CD4-positive, alpha-beta T cell treated with Interferon gamma for 1 hour (primary cell): ENCODE data around the gene FAXDC2.
"Not testable (repeated sequence)": the region's sequence is repeated elsewhere in the genome, so short reads cannot be mapped to it uniquely, and the experiment has no call there.

ENCODE experiments used
- DNase-seq: peaks from one replicate; pipeline ENCODE4 v3.0.0-alpha.2; 2020

Gene FAXDC2

DNA sequence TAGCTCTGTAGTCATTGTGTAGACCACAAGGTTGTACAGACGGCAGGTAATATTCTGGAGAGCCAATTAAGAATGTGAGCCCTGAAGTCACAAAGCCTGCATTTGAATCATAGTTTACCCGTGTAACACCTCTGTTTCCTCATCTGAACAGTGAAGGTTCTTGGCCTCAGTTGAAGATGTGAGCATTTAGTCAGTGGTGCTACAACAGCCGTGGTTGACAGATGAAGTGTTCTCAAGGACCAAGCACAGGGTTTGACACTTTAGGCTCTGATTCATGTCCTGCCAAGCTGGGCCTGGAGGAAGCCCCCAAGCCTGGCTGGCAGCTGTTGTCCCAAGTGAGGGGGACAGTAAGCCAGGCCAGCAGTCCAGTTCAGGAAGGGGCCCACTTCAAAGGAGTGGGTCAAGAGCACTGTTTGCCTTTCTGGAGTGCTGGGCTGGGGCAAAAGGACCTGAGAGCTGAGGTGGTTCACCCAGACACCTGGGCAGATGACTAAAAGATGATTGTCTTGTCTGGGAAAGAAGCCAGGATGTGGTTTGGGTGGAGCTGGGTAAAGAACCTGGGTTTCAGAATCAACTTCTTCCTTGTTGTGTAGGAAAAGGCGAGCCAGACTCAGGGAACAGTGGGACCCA lies 20.7 kb downstream of the FAXDC2 start:
- no peak for DNase-seq

DNA sequence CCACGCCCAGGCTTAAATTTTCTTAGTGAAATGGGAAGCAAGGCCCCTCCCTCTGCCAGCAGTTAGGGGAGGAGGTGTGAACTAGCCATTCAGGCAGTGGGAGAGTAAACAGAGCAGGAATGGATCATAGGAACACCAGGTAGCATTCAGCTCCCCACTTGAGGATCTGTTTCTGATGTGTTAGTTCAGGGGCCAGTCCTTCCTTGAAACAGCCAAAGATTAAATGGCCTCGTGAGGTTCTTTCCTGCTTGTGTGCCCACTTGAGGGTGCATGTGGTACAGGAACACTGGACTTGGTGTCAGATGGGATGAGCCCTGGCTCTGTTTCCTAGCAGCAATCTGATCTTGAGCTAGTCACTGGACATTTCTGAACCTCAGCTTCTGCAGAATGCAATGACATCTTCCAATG lies 21.2 kb downstream of the FAXDC2 start:
- no peak for DNase-seq

DNA sequence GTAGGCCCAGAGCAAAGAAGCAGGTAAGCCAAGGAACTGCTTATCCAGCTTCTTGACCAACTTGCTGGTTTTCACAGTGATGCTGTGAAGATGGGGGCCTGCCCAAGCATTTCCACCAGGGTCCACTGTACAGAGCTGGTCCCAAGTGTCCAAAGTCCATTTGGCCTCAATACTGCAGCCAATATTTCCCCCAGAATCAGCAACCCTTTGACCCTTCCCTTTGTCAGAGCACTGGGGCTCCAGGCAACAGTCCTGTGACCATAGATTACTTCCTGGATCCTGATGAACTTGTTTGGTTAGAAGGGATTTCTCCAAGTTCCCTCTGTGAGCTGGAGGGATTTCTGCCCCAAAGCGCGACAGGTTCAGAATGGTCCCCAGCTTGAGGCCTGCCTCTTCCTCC lies 26.3 kb downstream of the FAXDC2 start:
- no peak for DNase-seq

DNA sequence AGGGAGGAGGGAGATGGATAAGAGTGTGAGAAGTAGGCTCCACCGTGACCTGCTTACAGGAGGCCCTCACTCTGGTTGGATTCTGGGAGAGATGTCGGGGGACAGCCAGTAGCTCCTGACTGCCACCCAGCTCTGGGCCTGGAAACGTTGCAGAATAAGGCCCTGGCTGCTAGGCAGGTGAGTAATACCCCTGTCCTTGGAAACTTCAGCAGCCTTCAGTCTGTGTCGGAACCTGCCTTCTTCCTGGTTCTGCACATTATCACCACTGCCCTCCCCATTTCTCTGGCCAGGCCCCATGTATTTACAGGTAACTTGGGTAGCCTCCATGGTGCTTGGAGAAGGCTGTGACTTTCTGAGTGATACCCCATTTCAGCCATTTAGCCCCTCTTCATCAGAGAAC lies 26.8 kb downstream of the FAXDC2 start:
- DNase-seq, result no peak

DNA sequence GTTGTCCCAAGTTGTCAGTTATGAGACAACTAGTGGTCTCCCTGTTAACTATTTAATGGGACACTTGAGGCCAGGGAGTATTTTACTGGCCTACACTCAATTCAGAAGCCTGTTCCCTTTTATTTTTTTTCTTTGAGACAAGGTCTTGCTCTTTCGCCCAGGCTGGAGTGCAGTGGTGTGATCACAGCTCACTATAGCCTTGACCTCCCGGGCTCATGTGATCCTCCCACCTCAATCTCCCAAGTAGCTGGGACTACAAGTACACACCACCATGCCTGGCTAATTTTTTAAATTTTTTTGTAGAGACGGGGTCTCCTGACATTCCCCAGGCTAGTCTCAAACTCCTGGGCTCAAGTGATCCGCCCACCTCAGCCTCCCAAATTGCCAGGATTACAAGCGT lies 27.5 kb downstream of the FAXDC2 start:
- DNase-seq, result not testable (repeated sequence)

DNA sequence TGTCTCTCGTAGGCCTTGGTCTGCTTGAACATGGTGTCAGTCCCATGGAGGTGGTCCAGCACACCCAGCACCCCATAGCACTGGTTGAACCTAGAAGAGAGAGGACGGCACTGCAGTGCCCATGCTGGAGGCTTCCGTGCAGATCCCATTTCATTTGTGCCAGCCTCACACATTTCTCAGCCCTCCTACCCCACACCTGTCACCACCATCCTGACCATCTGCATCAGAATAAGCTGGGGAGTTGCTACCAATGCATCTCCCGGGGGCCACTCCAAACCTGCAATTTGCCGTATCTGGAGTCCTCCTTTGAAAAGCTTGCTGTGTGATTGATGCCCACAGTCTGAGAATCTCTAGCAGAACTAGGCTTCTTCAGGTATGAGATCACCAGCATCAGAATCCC lies 30.0 kb downstream of the FAXDC2 start:
- DNase-seq, result no peak

DNA sequence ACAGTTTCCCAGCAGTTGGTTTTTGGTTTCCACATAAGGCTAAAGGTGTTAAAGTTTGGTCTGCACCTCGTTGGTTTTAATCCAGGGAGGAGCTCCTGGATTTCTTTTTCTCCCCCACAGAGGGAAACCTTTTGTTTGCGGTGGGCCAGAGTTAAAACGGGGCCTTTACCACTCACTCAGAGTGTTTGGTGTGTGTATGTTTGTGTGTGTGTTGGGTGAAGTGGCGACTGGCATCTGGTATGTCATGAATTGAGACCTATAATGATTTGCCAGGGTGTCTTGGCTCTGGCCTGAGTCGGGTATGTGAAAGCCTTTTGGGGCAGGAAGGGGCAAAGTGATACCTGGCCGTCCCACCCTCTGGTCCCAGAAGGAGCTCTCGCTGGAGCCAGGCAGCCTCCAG lies 30.9 kb downstream of the FAXDC2 start:
- DNase-seq, result no peak

DNA sequence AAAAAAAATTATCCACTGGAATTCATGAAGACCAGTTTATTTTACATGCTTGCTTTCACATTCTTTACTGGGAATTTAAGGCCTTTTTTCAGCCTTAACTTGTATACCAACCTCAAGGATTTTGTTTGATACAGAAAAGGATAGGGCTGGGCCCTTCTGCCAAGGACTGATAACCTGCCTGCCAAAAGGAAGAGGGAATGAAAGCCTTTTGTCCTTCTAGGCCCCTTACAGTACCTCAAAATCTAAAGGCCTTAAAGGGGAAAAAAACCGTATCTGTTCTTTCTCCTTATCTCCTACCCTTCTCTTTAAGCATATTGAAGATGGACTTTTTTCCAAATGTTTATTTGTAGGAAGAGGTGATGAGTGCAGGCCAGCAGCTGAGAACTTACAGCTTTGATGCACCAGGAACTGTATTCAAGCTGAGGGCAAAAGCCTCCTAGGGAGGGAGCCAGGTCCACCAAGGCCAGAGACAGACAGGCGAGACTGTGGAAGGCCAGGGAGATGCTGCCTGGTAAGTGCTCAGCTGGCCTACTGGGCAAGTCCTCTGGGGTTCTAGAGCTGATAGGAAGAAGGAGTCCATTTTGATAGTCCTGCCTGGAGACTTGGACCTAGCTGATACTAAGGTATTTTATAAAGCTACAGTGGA lies 31.8 kb downstream of the FAXDC2 start:
- DNase-seq, result no peak

DNA sequence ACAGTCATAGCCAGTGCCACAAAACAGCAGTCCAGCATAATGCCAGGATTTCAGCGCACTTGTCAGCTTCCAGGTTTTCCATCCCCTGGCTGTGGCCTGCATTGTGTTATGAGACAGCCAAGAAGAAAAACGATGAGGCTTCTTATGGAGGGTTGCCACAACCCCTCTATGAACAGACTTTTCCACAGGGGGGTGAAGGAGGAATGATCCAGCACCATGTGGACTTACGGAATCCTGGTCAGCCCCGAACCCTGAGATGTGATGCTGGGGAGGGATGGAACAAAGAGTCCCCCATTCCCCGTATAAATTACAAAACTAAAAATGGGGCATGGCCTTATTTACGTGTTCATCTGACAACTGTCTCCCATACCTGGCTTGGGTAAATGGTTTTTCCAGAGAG lies 32.6 kb downstream of the FAXDC2 start:
- DNase-seq, result no peak

DNA sequence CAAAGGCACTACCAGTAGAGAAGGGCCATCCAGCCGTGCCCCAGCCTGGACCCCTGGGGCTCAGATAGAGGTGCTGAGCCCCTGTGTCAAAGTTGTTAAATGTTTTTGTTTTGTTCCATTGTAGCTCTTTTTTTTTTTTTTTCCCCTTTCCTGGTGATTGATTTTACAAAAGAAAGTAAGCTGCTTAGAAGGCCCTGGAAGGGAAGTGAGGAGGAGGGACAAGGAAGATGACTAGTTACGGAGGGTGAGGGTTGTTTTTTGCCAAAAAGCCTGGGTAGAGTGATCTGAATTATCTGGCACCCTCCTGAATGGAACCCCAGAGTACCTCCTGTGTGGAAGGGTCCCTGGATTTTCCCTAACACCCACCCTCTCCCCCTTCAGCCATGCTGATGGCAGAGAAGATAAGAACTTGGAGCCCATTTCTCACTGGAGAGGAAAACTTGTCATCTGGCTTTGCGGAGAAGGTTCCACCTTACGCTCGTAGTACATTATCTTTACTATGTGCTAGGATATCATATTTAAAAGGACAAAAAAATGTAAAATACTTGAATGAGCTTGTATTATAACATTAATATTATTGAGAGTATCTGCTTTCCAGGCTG lies 33.4 kb downstream of the FAXDC2 start:
- no peak for DNase-seq

DNA sequence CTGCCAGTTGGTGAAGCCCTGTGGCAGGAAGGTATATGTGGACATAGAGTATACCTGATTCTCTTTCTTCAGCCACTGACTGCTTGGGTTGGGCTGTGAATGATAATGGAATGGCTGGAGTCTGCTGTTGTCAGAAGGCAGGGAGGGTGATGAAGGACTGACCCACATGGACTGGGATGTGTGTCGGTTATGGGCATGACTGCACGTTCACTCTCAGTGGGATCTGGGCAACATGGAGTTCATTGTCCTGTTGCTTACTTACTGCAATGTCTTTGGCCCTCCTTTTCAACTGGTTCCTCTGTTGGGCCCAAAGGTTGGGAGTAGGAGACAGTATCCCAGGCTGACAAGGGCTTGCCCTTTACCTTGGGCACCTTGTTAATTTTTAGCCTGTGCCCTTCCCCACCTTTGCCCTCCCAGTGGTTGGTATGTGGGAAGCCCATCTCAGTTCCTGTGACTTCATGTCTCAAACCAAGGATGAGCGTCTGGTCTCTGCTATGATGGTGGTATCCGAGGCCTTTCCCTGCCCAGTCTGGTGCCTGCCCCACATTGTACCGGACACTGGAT lies 34.6 kb downstream of the FAXDC2 start:
- no peak for DNase-seq

DNA sequence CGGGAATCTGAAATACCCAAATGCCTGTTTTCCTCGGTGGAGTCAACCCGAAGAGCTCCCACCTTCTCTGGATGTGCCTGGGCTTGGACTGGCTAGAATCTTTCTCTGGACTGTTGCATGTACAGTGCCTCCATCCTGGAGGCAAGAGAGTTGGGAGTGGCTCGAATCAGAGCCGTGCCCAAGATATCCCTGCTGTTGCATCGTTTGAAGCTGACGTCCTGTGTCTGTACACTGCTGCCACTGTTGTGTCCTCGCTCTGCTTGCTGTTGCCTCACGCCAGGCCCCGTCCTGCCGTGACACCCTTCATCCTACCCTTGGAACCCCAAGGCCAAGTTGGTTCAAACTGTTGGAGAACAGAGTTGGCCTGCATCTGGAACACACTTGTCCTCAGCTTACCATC lies 35.4 kb downstream of the FAXDC2 start:
- no peak for DNase-seq

DNA sequence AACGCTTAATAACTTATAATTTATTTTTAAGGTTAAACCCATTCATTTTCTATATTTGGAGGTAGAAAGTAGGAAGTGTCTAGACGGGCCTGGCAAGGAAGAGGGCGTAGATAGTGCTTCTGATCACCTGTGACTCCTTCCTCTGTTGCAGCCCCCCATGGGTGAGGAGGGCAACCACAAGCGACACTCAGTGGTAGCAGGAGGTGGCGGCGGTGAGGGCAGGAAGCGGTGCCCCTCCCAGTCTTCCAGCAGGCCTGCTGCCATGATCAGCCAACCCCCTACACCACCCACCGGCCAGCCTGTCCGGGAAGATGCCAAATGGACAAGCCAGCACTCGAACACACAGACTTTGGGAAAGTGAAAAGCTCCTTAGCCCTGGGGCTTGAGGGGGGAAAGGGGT lies 36.7 kb downstream of the FAXDC2 start:
- DNase-seq, result peak; percentile 49

DNA sequence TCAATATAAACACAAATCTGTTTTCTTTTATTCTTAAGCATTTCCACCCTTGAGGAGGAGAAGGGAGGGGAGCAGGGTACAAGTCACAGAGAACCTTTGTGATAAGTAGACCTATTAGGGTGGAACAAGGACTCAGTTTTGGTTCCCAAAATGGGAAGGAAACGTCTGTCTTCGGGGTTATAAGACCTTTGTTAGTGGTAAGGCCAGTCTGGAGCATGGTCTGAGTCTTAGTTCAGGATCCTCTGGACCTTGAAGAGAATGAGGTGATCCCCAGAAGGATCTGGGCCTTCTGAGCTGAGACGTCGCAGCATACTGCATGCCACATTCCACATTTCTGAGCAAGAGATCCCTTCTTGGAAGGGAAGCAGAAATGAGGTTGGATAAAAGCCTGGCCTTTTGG lies 37.2 kb downstream of the FAXDC2 start:
- DNase-seq, result no peak

DNA sequence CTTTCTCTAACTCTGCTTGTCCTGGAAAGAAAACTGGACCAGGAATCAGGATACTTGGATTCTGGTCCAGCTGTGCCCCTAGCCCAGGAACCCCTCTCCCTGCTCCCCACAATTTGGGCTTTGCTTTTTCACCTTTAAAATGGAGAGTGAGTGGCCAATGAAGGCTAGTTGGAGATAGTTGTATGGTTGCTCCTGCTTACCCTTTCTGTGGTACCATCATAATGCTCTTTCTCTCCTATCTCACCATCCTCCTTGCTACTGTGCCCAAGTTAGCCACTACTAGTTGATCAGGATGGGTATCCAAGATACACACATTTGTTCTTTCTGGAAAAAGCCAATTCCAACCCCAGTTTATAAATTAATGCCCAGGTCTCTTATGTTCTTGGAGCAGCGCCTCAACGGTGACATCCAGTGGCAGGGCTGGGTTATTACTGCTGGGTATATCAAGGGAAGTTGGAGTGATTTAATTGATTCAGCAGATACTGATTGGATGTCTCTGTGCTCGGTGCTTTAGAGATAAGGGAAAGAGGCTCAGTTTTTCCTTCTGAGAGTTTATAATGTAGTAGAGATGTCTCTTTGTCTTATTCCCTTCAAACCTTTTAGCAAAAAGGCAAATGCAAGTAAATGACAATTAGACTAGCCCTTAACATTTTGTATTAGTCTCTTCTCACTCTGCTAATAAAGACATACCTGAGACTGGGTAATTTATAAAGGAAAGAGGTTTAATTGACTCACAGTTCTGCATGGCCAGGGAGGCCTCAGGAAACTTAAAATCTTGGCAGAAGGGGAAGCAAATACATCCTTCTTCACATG lies 38.5 kb downstream of the FAXDC2 start:
- peak; percentile 64 for DNase-seq

DNA sequence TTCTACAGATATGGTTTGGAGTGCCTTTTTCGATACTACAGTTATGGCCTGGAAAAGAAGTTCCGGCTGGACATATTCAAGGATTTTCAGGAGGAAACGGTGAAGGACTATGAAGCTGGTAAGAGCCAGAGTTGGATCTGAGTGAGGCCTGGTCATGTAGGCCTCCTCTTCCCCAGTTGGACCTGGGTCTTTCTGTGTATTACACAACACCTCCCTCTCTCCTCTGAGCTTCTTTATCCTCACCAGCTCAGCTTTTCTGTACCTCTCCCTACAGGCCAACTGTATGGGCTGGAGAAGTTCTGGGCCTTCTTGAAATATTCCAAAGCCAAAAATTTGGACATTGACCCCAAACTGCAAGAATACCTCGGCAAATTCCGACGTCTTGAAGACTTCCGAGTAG lies 39.2 kb downstream of the FAXDC2 start:
- DNase-seq, result no peak

DNA sequence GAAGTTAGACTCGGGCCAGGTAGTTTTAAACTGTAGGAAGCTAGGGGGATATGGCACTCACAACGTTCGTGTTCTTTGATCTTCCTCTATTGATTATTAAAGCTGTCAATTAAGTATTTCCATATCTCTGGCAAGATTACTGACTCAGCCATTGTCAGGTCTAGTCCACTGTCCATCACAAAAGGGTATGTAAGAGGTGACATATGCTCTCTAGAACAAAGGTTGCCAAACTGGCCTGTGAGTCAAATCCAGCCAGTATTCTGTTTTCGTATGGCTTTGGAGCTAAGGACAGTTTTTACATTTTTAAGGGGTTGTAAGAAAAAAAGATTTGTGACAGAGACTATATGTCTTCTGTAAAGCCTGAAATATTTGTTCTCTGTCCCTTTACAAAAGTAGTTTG lies 44.2 kb downstream of the FAXDC2 start:
- no peak for DNase-seq

DNA sequence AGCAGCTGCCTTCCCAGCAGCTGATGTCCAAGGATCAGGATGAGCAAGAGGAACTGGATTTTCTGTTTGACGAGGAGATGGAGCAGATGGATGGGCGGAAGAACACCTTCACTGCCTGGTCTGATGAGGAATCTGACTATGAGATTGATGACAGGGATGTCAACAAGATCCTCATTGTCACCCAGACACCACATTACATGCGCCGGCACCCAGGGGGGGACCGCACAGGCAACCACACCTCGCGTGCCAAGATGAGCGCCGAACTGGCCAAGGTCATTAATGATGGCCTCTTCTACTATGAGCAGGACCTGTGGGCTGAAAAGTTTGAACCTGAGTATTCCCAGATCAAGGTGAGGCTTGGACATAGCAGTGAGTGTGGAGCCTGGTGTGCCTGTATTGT lies 48.4 kb downstream of the FAXDC2 start:
- DNase-seq, result no peak

DNA sequence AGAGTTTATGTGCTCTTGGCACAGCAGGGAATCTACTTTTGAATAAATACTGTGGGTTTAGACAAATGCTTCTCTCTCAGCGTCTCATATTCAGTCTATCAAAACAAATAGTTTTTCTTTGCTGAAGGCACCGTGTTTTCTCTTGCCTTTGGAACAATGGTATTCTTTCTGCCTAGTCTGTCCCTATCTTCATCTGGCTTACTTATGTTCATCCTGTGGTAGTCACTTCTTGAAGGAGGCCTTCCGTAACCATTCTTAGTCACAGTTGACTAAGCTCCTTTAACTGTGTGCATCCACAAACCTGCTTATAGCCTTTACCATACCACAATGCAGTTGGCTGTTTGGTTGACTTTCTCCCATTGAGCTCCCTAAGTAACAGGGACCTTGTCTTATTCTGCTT lies 49.3 kb downstream of the FAXDC2 start:
- no peak for DNase-seq

DNA sequence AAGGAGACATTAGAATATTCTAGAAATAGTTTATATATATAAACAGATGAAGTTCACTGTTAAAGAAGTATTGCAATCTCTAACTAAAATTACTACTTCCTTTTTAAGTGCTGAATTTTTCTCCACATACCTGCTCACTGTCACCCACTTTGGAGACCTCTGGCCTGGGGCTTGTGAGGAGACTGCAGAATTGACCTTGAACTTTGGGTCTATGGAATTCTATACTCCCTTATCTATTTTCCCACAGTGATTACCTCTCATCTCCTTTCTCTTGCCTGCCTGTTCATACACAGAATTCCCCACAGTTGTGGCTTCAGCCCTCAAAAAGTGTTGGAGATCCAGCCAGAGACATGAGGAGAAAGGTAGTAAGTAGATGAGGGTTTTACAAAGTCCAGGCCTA lies 49.8 kb downstream of the FAXDC2 start:
- no peak for DNase-seq

DNA sequence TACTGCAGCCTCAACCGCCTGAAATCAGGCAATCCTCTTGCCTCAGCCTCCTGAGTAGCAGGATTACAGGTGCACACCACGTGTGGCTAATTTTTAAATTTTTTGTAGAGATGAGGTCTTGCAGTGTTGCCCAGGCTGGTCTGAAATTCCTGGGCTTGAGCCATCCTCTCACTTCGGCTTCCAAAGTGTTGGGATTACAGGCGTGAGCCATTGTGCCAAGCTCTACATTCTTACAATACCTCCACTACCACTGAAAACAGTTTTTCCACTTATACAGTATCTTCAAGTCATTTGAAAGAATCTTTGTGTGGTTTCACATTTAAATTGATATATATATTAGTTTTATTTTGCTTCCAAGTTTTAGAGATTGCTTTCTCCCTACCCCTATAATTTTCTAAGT lies 52.6 kb downstream of the FAXDC2 start:
- no peak for DNase-seq

DNA sequence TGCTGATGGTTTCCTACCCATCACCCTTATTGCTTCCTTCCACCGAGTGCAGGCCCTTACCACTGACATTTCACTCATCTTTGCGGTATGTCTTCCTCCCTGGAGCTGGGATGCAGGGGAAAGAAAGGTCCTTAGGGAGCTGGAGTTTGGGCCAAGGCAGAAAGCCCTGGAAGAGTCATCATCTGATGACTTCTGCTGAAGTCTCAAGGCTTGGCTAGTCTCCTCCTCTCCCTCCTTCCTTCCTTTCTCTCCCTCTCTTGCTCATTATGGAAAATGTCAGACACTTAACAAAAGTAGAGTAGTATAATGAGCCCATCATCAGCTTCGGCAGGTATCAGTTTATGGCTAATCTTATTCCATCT lies 55.2 kb downstream of the FAXDC2 start:
- DNase-seq, result no peak

DNA sequence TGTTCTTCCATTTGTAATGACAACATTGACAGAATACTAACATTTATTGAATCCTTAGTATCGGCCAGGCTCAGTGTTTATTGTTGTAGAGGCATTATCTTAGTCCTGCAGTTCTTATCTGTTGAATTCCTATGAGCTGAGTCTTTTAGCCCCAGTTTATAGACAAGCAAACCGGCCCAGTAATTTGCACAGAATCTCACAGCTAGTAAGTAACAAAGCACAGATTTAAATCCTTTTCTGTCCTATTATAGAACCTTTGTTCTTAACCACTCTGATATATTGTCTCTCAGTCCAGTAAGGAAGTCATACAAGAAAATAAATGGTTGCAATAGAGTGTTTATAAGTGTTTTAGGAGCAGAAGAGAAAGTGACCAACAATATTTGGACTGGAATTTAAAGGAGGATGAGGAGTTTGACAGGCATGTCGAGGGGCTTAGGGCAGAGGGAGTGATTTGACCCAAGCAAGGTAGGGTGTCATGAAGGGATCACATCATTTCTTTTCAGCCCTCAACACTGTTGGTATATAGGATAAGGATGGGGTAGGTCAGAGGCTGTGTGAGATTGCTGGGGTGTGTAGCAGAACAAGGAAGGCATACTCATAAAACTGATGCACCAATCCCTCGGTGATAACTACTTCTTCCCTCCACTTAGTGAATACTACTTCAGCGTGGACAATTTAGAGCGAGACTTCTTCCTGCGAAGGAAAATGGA lies 55.7 kb downstream of the FAXDC2 start:
- no peak for DNase-seq
